B cell (primary cell): ENCODE data around the gene ARL5B. TPM values are rescaled to one million over a fixed set of nuclear protein-coding genes. Genes with fewer than 3 reads are reported as not detected.

Experiments
- ATAC-seq: fragments of 200-7000 bp; cut with Tn5 transposase; one replicate; pipeline ENCODE4 v1.10.0; 2021; ENCODE audit warnings: low read depth, mild to moderate bottlenecking, moderate number of reproducible peaks, moderate library complexity
- CTCF ChIA-PET: fragments of 350-600 bp; sonication (Branson Sonifier 250); formaldehyde crosslinking; loops from one replicate; lab custom pipeline; 2021; ENCODE audit warnings: antibody characterized with exemption, inconsistent platforms; lab: Charles Lee
- POLR2A ChIA-PET: fragments of 350-600 bp; sonication (Branson Sonifier 250); formaldehyde crosslinking; loops from one replicate; lab custom pipeline; 2021; ENCODE audit warnings: antibody characterized with exemption; lab: Charles Lee
- DNase-seq: peaks from one replicate; pipeline ENCODE4 v3.0.0; 2013
- H2AFZ ChIP-seq: 2 replicates; pipeline ENCODE4 v1.6.1; 2012; ENCODE audit warnings: mild to moderate bottlenecking, low read depth, low read length; ENCODE audit not compliant: insufficient read depth, poor library complexity, severe bottlenecking
- H3K27ac ChIP-seq, 2 donors: 1 replicate in 1 of 2; 2 replicates in 1 of 2; pipeline ENCODE4 v1.5.1; 2012 to 2013; ENCODE audit warnings: low read length in 2 of 2, mild to moderate bottlenecking in 2 of 2, moderate library complexity in 1 of 2
- H3K27me3 ChIP-seq, 4 experiments: fragments of 200-600 bp in 1 of 4; sonication (generic) in 1 of 4; replicated peaks in 1 of 4; 1 replicate in 2 of 4; 2 replicates in 2 of 4; pipeline versions ENCODE4 v1.6.1 to v1.7.0; 2013 to 2016; ENCODE audit warnings: low read length in 3 of 4, mild to moderate bottlenecking in 2 of 4, mixed read lengths in 1 of 4, moderate library complexity in 1 of 4; ENCODE audit not compliant: insufficient read depth in 4 of 4, control insufficient read depth in 3 of 4; ENCODE audit errors: control extremely low read depth in 1 of 4
- H3K36me3 ChIP-seq, 2 experiments: replicated peaks in 1 of 2; 1 replicate in 1 of 2; 2 replicates in 1 of 2; pipeline versions ENCODE4 v1.6.1 to v1.7.1; 2013; ENCODE audit warnings: low read length in 1 of 2; ENCODE audit not compliant: insufficient read depth in 2 of 2, control insufficient read depth in 1 of 2; ENCODE audit errors: control extremely low read depth in 1 of 2, extremely low read depth in 1 of 2
- H3K4me1 ChIP-seq, 2 donors: fragments of 200-600 bp in 1 of 2; sonication (generic) in 1 of 2; 1 replicate in 1 of 2; 2 replicates in 1 of 2; pipeline versions ENCODE4 v1.5.1 to v1.6.1; 2013 to 2017; ENCODE audit warnings: low read length in 2 of 2; ENCODE audit not compliant: control insufficient read depth in 2 of 2, insufficient read depth in 2 of 2
- H3K4me2 ChIP-seq: replicated peaks from 2 replicates; pipeline ENCODE3; 2012; ENCODE audit warnings: mild to moderate bottlenecking, low read depth, low read length; ENCODE audit not compliant: poor library complexity, severe bottlenecking
- H3K4me3 ChIP-seq, 5 experiments: fragments of 200-600 bp in 1 of 5; sonication (generic) in 1 of 5; 1 replicate in 3 of 5; 2 replicates in 2 of 5; pipeline versions ENCODE4 v1.5.1 to v1.7.0; 2011 to 2016; ENCODE audit warnings: low read length in 4 of 5, mild to moderate bottlenecking in 4 of 5, low read depth in 2 of 5, control low read depth in 1 of 5, moderate library complexity in 1 of 5; ENCODE audit not compliant: insufficient read depth in 1 of 5; ENCODE audit errors: control extremely low read depth in 1 of 5, extremely low read depth in 1 of 5
- H3K79me2 ChIP-seq: fragments of 200-600 bp; sonication (generic); one replicate; pipeline ENCODE4 v1.6.0; 2016; ENCODE audit warnings: low read length; ENCODE audit not compliant: control insufficient read depth, insufficient read depth
- H3K9ac ChIP-seq: fragments of 200-600 bp; sonication (generic); 2 replicates; pipeline ENCODE4 v1.6.1; 2017; ENCODE audit warnings: mild to moderate bottlenecking, low read length, moderate library complexity
- H3K9me3 ChIP-seq, 3 donors: one replicate each; pipeline versions ENCODE4 v1.6.1 to v1.7.1; 2013; ENCODE audit warnings: low read length in 2 of 3; ENCODE audit not compliant: control insufficient read depth in 2 of 3, insufficient read depth in 1 of 3; ENCODE audit errors: control extremely low read depth in 1 of 3
- H4K20me1 ChIP-seq: 2 replicates; pipeline ENCODE4 v1.6.0; 2012; ENCODE audit warnings: mild to moderate bottlenecking, low read length; ENCODE audit not compliant: insufficient read depth, control insufficient read depth, poor library complexity, severe bottlenecking
- H3K27ac Mint-ChIP-seq: one replicate; pipeline ENCODE4 v1.8.0; 2021; ENCODE audit warnings: mixed read lengths
- H3K27me3 Mint-ChIP-seq: one replicate; pipeline ENCODE4 v1.8.0; 2021; ENCODE audit warnings: mixed read lengths
- H3K4me1 Mint-ChIP-seq: one replicate; pipeline ENCODE4 v1.8.0; 2021; ENCODE audit warnings: mixed read lengths
- H3K4me3 Mint-ChIP-seq: one replicate; pipeline ENCODE4 v1.8.0; 2021; ENCODE audit warnings: mixed read lengths
- H3K9me3 Mint-ChIP-seq: one replicate; pipeline ENCODE4 v1.8.0; 2022; ENCODE audit warnings: mixed read lengths; ENCODE audit not compliant: insufficient read depth
- CTCF ChIP-seq: fragments of 200-600 bp; IDR thresholded peaks from one replicate; pipeline ENCODE4 v1.8.0; 2022; ENCODE audit warnings: antibody characterized with exemption, mild to moderate bottlenecking
- EZH2 ChIP-seq: IDR thresholded peaks from 2 replicates; pipeline ENCODE4 v1.6.1; 2012; ENCODE audit warnings: borderline replicate concordance, low read depth, mild to moderate bottlenecking, moderate library complexity, low read length; ENCODE audit not compliant: insufficient read depth, poor library complexity, severe bottlenecking
- WGBS: methylation state at CpG from one replicate; pipeline ENCODE4 v1.1.5; 2013; ENCODE audit warnings: missing lambda C conversion rate; ENCODE audit not compliant: insufficient coverage; 5-methylcytosine and 5-hydroxymethylcytosine counted together
- intact Hi-C: fragments of 100-400 bp; cut with micrococcal nuclease; formaldehyde crosslinking; loops from one replicate; pipeline ENCODE4 v1.10.0; 2022
- polyA plus RNA-seq: library from polyadenylated mRNA; depleted of rRNA; stranded (reverse); fragments of >200 nt; gene quantifications from 2 replicates; pipeline ENCODE4 v1.2.3, GENCODE V29; 2012
- total RNA-seq, 2 donors: library from RNA; stranded (reverse); fragments of 120-200 nt in 1 of 2; gene quantifications; 1 replicate in 1 of 2; 2 replicates in 1 of 2; pipeline versions ENCODE4 v1.2.3 to v1.2.4, GENCODE V29; 2013 to 2022

The ARL5B gene
- total and polyA plus RNA-seq, 2 donors (not counting 1 experiment from before 2014, with no cell fraction given) = 5.2 to 13.4 TPM

- H3K4me3 ChIP-seq = no peak overlapping the region
- no peak overlapping the region for H3K27ac Mint-ChIP-seq
- H3K79me2 ChIP-seq = no peaks in the 10 kb centered on the region
- H3K4me1 Mint-ChIP-seq = no peaks in the 10 kb centered on the region
- WGBS = 100% methylated on average over 1 of the region's 4 CpGs
- no peaks in the 10 kb centered on the region for H3K9me3 Mint-ChIP-seq
- no peaks in the 10 kb centered on the region for H3K9me3 ChIP-seq
- no peaks in the 10 kb centered on the region for H3K4me1 ChIP-seq
- no peak for ATAC-seq
- H3K27me3 ChIP-seq = no peaks in the 10 kb centered on the region
- no peak overlapping the region for H3K27ac ChIP-seq
- no peak for DNase-seq
- POLR2A ChIA-PET = no interaction called here
- intact Hi-C loops = no loop called here
- H3K4me2 ChIP-seq = no peak overlapping the region
- H3K36me3 ChIP-seq = peaks cover 1 to 7% of the 10 kb centered on the region in 2 experiments
- no peaks in the 10 kb centered on the region for H4K20me1 ChIP-seq
- no peak overlapping the region for H3K9ac ChIP-seq
- TF ChIP-seq CTCF = no peak
- no peak for TF ChIP-seq EZH2
- no peaks in the 10 kb centered on the region for H3K27me3 Mint-ChIP-seq
- no peak overlapping the region for H3K4me3 Mint-ChIP-seq
- H2AFZ ChIP-seq = no peak overlapping the region
- CTCF ChIA-PET = no interaction called here
These were observed 22.8 kb downstream of the ARL5B start for GRCh38 chr10:18681971-18682411.

- no peaks in the 10 kb centered on the region for H3K4me1 ChIP-seq
- H4K20me1 ChIP-seq = no peaks in the 10 kb centered on the region
- Mint-ChIP-seq H3K27ac (no peak overlapping the region), H3K4me1 (no peaks in the 10 kb centered on the region), H3K4me3 (no peak overlapping the region), H3K27me3 (no peaks in the 10 kb centered on the region), H3K9me3 (no peaks in the 10 kb centered on the region)
- no peak overlapping the region for H3K9ac ChIP-seq
- TF ChIP-seq EZH2 (no peak), CTCF (no peak)
- H3K27ac ChIP-seq = no peak overlapping the region
- ChIA-PET POLR2A (no interaction called here), CTCF (no interaction called here)
- H3K4me2 ChIP-seq = no peak overlapping the region
- DNase-seq (no peak), ATAC-seq (no peak)
- no peak overlapping the region for H3K4me3 ChIP-seq
- WGBS = no CpG with 5 or more reads among the region's 1 CpG
- H3K27me3 ChIP-seq = no peaks in the 10 kb centered on the region
- intact Hi-C loops = no loop called here
- peaks cover 0 to 7% of the 10 kb centered on the region in 2 experiments for H3K36me3 ChIP-seq
- H3K79me2 ChIP-seq = no peaks in the 10 kb centered on the region
- no peak overlapping the region for H2AFZ ChIP-seq
- no peaks in the 10 kb centered on the region for H3K9me3 ChIP-seq
These were observed 24.2 kb downstream of the ARL5B start for GRCh38 chr10:18683427-18683826.
